GM19193 (cell line): ENCODE results near the gene LRRC4B.

Experiments used
- POLR2A ChIP-seq: IDR thresholded peaks from 4 replicates; pipeline ENCODE4 v1.6.1; 2011; ENCODE audit not compliant: insufficient read depth, insufficient read length; ENCODE audit errors: extremely low read depth

The LRRC4B gene

GRCh38 chr19:50490991-50491472, 77.2 kb downstream of the LRRC4B start:
- TF ChIP-seq POLR2A, result no peak

GRCh38 chr19:50490411-50490811, 77.8 kb downstream of the LRRC4B start:
- no peak for TF ChIP-seq POLR2A

GRCh38 chr19:50489461-50490011, 78.7 kb downstream of the LRRC4B start:
- TF ChIP-seq POLR2A, result no peak

GRCh38 chr19:50488389-50489194, 79.6 kb downstream of the LRRC4B start:
- TF ChIP-seq POLR2A, result no peak

- no peak for TF ChIP-seq POLR2A
Measured at GRCh38 chr19:50486823-50487515, 81.3 kb downstream of the LRRC4B start.

GRCh38 chr19:50485284-50485955, 82.8 kb downstream of the LRRC4B start:
- no peak for TF ChIP-seq POLR2A

- no peak for TF ChIP-seq POLR2A
Measured at GRCh38 chr19:50482916-50483315, 85.3 kb downstream of the LRRC4B start.

GRCh38 chr19:50482271-50482855, 85.9 kb downstream of the LRRC4B start:
- no peak for TF ChIP-seq POLR2A

GRCh38 chr19:50481351-50482149, 86.7 kb downstream of the LRRC4B start:
- TF ChIP-seq POLR2A, result no peak

GRCh38 chr19:50480281-50481111, 87.7 kb downstream of the LRRC4B start:
- TF ChIP-seq POLR2A, result no peak

GRCh38 chr19:50479761-50480251, 88.4 kb downstream of the LRRC4B start:
- no peak for TF ChIP-seq POLR2A

GRCh38 chr19:50478901-50479715, 89.1 kb downstream of the LRRC4B start:
- TF ChIP-seq POLR2A, result no peak
